ENCODE data around the gene TEAD1.

Gene TEAD1

DNA sequence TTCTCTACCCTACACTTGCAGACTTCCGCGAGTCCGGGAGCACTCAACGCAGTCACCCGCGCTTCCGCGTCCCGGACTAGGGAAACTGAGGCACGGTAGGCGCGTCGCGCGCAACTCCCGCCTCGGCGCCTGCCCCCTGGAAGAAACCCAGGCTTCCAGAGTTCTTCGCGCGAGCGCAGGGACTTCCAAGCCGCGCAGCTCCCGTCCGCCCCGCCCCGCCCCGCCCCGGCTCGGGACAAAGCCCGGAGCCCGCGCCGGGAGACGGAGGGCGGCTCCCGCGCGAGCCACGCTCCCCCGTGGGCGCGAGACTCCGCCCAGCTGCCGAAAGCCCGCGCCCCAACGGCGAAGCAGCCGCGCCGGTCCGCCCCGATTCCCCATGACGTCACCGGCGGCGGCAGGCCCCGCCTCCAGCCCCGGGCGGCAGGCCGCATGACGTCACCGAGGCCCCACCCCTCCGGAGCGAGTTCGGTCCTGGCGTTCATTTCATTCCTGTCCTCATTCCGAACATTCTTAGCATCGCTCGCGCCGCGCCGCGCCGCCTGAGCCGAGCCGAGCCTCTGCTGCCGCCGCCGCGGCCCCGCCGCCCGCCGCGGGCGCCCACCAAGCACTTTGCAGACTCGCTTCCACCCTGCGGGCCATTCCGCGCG lies at the start of gene TEAD1:
TEAD1 (plus strand) TSS at position 498 of the 647 bp plus-strand sequence.
- in situ Hi-C loops (cut with MboI; ENCODE audit: low sequenced_read_pairs): no loop called here

DNA sequence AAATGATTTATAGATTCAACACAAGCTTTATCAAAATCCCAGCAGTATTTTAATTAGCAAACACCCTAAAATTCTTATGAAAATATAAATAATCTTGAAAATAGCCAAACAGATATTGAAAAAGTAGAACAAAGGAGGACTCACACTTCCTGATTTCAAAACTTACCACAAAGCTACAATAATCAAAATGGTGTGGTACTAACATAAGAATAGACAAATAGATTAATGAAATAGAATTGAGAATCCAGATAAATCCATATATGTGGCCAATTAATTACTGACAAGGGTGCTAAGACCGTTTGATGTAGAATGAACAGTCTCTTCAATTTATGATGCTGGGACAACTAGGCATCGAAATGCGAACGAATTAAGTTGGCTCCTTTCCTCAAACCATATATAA lies 49.6 kb upstream of the TEAD1 start:
- in situ Hi-C loops (cut with MboI; ENCODE audit: low sequenced_read_pairs): no loop called here

DNA sequence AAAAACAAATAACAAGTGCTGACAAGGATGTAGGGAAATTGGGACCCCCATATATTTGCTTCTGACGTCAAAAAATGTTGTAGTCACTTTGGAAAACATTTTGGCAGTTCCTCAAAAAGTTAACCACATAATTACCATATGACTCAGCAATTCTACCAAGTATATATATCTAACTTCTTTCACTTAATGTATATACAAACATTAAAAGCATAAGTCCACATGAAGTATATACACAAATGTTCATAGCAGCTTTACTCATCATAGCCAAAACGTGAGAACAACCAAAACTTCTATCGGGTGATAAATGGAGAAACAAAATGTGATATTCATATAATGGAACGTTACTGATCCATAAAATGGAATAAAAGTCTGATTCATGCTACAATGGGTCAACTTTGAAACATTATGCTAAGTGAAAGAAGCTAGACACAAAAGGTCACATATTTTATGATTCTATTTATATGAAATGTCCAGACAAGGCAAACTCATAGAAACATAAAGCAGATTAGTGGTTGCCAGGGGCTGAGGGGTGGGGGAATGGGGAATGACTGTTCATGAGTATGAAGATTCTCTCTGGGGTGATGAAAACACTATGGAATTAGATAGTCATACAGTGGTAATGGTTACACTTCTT lies 48.7 kb upstream of the TEAD1 start:
- in situ Hi-C loops (cut with MboI; ENCODE audit: low sequenced_read_pairs): no loop called here

DNA sequence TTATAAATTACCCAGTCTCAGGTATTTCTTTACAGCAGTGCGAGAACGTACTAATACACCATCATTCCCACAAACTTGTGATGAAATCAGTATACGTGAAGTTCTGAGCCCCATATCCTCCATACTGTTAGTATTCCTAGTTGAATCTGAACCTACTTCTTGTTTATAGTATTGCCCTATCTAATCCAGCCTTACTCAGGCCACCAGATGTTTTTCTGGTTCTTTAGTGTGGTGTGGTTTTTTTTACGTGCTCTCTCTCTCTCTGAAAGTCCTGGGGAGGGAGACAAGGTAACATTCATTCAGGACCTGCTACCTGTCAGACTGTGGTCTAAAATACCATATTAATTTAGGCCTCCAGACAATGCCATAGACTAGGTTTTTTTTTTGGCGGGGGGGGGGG lies 47.6 kb upstream of the TEAD1 start:
- in situ Hi-C loops (cut with MboI; ENCODE audit: low sequenced_read_pairs): no loop called here

DNA sequence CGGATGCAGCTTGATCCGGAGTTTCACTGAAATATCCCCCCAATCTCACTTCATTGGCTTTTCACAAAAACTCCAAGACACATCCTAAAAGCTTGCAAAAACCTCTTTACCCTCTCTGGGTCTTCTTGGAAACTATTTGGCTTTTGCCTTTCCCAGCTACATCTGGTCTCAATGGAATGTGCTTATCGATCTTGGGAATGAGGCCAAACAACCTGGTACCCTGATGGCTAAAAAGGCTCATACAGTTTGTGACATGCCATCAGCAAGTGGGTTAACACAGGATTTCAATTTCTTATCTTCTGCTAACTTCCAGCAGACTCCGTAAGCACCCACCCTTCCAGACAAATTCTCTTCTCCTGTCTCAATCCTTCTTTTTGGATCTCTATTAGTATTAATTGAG lies 45.9 kb upstream of the TEAD1 start:
- in situ Hi-C loops (cut with MboI; ENCODE audit: low sequenced_read_pairs): no loop called here

DNA sequence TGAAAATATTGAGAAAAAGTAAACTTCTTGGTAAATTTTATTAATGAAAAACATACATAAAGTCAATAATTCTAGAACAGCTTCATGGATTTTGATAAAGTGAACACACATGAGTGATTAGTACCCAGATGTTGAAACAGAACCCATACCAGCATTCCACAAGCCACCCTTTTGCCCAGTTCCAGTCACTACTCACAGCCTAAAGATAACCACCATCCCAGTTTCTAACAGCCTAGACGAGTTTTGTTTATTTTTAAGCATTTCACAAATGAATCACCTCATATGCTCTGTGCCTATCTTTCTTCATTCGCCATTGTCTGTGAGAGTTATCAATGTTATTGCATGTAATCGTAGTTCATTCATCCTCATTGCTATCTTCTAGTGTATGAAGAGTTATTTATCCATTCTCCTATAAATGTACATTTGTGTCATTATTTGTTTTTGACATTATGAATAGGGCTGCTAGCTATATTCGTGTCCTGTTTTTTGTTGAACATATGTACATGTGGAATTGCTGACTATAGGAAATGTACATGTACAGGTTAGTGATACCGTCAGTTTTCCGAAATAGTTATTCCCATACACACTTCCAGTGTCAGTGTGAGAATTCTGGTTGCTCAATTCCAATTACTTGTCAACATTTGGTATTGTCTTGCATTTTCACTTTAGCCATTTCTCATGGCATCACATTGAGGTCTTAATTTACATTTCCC lies 44.5 kb upstream of the TEAD1 start:
- in situ Hi-C loops (cut with MboI; ENCODE audit: low sequenced_read_pairs): no loop called here

DNA sequence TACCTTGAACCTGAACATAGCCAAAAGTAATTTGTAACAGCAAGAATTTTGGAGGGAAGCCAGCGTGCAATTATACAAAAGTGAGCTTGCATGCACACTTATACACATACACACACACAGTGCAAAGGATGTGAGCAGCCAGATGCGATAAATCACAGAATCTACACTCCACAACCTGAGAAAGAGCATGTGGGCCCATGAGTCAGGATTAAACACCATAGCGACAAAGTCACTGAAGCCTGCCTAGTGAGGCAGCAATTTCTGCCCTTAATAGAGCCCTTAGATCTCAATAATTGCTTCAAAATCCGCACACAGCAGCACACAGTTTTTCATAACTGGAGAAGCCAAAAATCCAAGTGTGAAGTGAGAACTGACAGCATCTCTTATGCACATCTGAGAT lies 42.6 kb upstream of the TEAD1 start:
- in situ Hi-C loops (cut with MboI; ENCODE audit: low sequenced_read_pairs): no loop called here

DNA sequence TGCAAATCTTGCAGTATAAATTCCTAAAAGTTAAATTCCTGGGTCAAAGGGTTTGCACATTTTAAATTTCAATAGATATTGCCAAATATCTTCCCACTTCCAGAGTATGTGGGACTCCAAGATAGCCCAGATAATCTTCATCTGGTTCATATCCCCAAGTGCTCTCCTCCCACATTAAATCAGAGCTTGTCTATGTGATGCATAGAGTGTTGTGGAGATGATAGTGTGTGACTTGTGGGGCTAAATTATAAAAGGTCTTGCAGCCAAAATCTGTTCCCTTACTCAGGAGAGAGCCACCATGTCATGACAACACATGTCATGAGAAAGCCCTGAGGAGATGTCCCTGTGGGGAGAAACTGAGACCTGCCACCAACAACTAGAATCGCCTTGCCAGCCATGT lies 39.9 kb upstream of the TEAD1 start:
- in situ Hi-C loops (cut with MboI; ENCODE audit: low sequenced_read_pairs): no loop called here

DNA sequence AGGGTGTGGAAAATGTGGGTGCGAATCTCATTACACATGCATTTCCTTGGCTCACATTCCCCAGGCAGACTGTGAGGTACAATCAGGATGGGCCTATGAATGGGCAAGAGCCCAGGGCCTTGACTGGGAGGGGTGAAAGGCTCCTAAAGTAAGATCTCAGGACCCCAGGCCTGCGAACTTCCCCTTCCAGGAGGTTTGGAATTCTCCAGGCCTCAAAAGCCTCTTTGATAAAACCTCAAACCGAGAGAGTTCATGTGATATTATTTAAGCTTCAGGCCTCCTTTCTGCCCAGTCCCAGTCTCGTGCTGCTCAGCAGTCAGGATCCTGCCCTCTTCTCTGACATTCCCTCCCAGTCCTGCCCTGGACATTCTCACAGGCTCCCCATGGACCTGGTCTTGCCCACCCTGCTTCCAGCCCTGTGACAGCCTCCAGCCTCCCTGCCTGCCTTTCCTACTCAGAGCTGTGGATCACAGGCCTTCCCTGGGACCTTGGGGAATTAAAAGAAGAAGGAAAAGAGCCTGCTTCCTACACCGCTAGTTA lies 37.3 kb upstream of the TEAD1 start:
- in situ Hi-C loops (cut with MboI; ENCODE audit: low sequenced_read_pairs): no loop called here

DNA sequence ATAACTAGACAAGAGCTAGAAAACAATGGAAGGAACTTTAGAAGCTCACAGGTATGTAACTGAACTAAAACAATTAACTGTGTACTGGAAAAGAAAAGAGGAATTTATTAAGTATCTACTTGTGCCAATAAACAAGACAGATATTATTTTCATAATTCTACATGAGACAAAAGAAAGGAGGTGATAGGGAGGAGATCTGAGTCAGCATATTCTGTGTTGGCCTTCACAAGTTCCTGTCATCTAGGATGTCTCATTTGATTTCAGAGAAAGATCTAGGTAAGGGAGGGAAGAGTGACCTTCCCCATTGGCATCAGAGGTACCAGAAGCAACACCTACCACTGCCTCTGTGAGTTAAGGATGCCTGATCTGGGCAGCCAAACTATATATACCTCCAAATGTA lies 34.8 kb upstream of the TEAD1 start:
- in situ Hi-C loops (cut with MboI; ENCODE audit: low sequenced_read_pairs): no loop called here

DNA sequence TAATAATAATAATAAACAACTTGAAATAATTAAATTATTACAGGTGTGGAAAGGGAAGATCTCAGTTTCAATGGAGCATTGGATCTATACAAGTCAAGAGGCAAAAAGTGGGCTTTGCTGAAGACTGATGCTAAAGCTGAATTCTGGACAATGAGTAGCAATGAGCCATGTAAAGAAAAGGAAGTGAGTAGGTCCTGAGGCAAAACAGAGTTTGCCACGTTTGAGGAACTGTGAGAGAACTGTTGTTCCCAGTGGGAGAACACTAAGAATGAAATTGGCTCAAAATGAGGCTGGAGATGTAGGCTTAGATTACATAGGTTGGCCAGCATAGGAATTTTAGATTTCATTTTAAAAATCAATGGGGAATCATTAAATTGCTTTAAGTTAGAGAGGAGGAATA lies 33.9 kb upstream of the TEAD1 start:
- in situ Hi-C loops (cut with MboI; ENCODE audit: low sequenced_read_pairs): no loop called here

DNA sequence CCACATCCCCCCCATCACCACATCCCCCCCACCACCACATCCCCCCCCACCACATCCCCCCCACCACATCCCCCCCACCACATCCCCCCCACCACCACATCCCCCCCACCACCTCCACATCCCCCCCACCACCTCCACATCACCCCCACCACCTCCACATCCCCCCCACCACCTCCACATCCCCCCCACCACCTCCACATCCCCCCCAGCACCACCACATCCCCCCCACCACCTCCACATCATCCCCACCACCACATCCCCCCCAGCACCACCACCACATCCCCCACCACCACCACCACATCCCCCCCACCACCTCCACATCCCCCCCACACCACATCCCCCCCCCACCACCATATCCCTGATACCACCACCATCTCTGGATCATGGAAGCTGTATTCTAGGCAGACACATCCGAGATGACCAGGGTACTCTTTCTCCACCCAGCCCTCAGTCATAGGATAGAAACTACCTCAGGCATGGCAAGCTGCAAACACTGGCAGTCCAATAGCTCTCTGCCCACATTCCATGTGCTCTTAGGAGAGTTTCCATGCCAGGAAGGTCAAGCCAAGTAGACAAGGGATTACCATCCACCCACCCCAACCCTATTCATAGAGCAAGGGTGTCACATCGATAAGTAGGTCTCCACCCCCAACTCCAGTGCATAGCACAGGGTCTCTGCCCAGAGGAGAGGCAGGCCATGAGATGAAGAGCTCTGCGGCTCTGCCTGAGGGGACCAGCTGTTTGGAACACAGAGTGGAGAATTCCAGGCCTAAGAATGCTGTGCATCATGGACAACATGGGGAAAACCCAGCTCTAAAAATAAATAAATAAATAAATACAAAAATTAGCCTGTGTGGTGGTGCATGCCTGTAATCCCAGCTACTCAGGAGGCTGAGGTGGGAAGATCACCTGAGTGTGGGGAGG lies 33.0 kb upstream of the TEAD1 start:
- in situ Hi-C loops (cut with MboI; ENCODE audit: low sequenced_read_pairs): no loop called here

DNA sequence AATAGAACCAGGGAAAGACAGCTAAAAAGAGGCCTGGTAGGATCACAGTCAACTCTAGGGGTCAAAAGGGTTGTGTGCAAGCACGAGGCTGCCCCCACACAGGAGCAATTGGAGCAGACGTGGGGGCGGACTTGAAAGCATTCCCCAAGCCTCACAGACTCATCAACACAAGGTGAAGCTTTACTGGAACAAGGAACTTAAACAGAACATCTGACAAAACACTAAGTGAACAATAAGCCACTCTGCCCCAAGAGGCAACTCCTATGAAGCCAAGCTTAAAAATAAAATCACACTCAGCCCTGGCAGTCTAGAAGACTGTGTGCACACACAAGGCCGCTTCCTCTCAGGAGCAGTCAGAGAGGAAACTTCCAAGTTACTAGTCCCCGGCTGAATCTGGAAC lies 32.2 kb upstream of the TEAD1 start:
- in situ Hi-C loops (cut with MboI; ENCODE audit: low sequenced_read_pairs): no loop called here

DNA sequence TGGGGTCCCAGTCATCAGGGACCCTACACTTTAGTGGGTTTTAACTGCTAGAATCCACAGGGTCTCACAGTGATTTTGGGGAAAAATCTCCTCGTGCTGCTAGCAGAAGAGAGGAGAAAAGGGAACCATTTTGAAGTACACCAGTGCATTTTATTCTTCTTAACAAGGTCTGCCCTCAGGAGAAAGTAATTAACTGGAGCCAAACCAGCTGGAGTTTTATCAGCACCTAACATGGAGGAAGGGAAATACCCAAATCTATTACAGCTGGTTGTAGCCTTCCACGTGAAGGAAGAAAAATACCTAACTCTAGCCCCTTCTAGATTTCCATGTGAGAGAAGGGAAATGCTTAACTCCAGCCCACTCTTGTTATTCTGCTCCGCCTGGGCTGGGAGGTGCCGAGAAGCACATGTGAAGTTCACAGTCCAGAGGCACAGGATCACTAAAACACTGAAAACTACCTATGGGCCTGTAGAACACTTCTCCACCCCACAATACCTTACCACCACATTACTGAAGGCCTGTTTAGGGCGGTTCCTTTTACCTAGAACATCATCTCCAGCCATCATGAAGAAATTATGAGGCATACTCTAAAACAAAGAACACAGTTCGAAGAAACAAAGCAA lies 31.3 kb upstream of the TEAD1 start:
- in situ Hi-C loops (cut with MboI; ENCODE audit: low sequenced_read_pairs): no loop called here

DNA sequence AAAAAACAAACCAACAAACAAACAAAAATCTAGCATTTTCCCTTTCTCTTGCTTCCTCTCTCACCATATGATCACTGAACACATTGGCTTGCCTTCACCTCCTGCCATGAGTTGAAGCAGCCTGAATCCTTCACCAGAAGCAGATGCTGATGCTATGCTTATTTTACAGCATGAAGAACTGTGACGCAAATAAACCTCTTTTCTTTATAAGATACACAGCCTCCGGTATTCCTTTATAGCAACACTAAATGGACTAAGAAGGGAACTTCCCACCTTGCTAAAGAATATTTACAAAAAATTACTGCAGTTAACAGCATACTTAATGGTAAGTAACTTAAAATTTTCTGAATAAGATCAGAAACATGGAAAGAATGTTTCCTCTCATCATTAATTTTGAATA lies 27.7 kb upstream of the TEAD1 start:
- in situ Hi-C loops (cut with MboI; ENCODE audit: low sequenced_read_pairs): no loop called here

DNA sequence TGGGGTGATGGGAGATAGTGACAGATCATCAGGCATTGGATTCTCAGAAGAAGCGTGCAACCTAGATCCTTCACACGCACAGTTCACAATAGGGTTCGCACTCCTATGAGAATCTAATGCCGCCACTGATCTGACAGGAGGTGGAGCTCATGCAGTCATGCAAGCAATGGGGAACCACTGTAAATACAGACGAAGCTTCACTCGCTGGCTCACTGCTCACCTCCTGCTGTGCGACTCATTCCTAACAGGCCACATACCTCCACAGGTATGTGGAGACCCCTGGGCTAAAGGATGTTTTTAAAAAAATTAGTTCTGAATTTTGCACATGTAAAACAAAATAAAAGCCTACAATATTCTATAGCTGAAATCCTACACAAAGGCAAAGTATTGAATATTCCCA lies 20.5 kb upstream of the TEAD1 start:
- in situ Hi-C loops (cut with MboI; ENCODE audit: low sequenced_read_pairs): no loop called here

DNA sequence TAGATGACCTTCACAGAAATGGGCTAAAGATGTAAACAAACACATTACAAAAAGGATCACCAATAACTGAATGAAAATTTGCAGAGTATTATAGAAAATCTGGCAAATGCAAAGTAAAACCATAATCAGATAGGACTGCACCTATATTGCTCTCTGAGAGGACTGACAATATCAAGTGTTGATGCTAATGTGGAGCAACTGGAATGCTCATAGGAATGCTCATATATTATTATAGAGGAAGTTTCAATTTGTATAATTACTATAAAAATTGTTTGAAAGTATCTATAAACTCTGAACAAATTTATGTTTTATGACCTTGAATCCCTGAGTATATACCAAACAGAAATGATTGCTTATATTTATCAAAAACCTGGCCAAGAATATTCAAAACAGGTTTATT lies 18.4 kb upstream of the TEAD1 start:
- in situ Hi-C loops (cut with MboI; ENCODE audit: low sequenced_read_pairs): no loop called here

DNA sequence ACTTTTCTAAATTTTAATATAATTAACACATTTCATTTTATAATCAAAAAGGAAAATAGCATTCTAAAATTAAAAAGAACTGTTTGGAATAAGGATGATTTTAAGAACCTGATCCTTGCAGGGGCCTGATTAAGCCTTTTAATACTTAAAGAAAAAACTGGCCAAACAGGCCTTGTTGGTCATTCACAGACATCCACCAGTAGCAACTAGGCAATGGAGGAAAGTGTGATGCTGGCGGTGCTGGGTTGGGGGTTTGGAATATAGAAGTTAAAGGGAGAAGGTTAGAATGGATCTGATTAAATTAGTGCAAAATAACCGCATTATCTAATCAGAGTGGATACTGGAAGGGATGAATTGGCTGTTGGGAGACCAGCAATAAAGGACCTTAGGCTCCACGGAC lies 16.9 kb upstream of the TEAD1 start:
- in situ Hi-C loops (cut with MboI; ENCODE audit: low sequenced_read_pairs): no loop called here

DNA sequence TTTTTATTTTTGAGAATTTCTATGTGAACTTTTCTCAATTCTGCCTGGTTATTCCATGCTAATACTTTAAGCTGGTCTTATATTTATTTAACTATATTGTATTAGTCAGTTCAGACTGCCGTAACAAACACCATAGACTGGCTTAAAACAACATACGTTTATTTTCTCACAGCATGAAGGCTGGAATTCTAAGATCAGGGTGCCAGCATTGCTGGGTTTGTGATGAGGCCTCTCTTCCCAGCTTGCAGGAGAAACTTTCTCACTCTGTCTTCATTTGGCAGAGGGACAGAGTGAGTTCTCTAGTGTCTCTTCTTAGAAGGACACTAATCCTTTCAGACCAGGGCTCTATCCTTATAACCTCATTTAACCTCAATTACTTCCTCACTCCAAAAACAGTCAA lies 16.2 kb upstream of the TEAD1 start:
- in situ Hi-C loops (cut with MboI; ENCODE audit: low sequenced_read_pairs): no loop called here

DNA sequence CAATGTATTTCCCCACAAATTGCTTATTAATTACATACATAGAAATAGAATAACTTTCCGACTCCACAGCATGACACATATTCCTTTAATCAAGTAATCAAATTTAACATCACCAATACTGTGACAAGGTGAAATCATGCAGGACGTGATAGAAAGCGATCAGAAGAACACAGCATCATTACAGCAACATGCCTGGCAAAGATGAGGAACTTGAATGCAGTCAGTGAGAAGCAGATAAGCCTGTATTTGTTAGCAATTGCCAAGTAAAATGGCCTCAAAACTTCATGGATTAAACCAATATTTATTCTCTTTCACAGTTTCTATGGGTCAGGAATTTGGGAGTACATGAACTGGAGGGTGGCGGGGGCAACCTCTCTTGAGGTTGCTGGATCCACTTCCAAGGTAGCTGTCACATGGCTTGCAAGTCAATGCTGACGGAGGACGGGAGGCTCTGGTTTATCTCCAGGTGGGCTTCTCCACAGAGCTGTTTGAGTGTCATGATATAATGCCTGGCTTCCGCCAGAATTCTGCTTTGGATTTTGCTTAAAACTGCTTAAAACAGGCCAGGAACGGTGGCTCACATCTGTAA lies 12.0 kb upstream of the TEAD1 start:
- in situ Hi-C loops (cut with MboI; ENCODE audit: low sequenced_read_pairs): no loop called here
